Loucy (cell line): Measurements from ENCODE around the gene CDH20.

ENCODE experiments used
- EZH2phosphoT487 ChIP-seq: fragments of 200-600 bp; IDR thresholded peaks from 2 replicates; pipeline ENCODE4 v1.6.1; 2018; ENCODE audit warnings: antibody characterized with exemption, mild to moderate bottlenecking, moderate library complexity, borderline replicate concordance
- TF ChIP-seq, protein P1 (sequence below): fragments of 200-600 bp; sonication (generic); conservative IDR thresholded peaks from 2 replicates; pipeline ENCODE4 v1.5.1; 2014; ENCODE audit warnings: mild to moderate bottlenecking, antibody characterized with exemption, low read length

DNA sequence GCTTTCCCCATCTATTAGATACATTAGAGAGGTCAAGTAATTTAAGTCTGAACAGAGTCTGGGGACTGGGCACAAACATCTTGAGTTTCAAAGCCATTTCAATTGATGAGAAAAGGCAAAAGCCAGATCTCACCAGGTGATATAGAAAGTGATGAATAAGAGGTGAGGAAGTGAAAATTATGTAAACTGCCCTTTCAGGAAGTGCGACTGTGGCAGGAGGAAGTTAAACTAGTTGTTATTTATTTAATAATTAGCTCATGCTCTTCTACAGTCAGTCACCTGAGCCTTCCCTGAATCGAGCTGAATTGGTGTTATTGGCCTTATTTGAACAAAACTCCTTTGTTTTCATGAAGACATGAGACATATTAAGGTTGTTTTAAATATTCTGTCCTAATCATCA is 115.1 kb downstream of the CDH20 start:
- TF ChIP-seq, protein P1, sequence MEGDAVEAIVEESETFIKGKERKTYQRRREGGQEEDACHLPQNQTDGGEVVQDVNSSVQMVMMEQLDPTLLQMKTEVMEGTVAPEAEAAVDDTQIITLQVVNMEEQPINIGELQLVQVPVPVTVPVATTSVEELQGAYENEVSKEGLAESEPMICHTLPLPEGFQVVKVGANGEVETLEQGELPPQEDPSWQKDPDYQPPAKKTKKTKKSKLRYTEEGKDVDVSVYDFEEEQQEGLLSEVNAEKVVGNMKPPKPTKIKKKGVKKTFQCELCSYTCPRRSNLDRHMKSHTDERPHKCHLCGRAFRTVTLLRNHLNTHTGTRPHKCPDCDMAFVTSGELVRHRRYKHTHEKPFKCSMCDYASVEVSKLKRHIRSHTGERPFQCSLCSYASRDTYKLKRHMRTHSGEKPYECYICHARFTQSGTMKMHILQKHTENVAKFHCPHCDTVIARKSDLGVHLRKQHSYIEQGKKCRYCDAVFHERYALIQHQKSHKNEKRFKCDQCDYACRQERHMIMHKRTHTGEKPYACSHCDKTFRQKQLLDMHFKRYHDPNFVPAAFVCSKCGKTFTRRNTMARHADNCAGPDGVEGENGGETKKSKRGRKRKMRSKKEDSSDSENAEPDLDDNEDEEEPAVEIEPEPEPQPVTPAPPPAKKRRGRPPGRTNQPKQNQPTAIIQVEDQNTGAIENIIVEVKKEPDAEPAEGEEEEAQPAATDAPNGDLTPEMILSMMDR, result no peak
- no peak for TF ChIP-seq EZH2phosphoT487
